ENCODE results near the gene GPR26.

Gene GPR26

DNA sequence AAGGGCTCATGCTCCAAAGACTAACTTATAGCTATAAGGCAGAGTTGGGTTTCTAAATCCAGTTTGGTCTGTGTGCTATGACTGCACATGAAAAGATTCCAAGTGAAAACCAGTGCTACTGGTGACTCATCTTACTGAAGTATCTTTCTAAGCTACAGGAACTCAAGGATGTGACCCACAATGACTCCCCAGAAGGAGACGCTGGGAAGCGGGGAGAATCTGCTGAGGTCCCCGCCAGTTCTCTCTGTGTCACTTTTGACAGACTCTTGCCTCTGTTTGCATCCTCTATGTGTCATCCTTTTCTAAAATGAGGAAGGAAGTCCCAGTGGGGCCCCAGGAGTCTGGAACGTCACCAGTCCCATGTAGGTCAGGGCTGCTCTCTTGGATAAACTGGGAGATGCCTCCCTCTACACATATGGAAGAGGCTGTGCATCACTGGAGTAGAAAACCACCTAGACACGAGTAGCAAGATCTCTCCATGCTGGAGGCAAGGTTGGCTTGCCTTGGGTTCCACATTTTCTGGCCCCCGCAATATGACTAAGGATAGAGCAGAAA, 28.8 kb upstream of the GPR26 start (continued):
- TF ChIP-seq ZNF792 (tag by site-specific recombination; IDR thresholded peaks at IDR 0.05) (no peak), ZNF600 (tag by site-specific recombination; IDR thresholded peaks at IDR 0.05) (no peak), HIC1 (tag by site-specific recombination; IDR thresholded peaks at IDR 0.05) (no peak), BCL11B (tag by site-specific recombination; IDR thresholded peaks at IDR 0.05; ENCODE audit: low read depth) (no peak), ZNF830 (tag by site-specific recombination; IDR thresholded peaks at IDR 0.05; ENCODE audit: low read depth) (no peak), ZNF473 (tag by site-specific recombination; IDR thresholded peaks at IDR 0.05) (no peak), ZNF747 (tag by site-specific recombination; IDR thresholded peaks at IDR 0.05) (no peak), KLF9 (tag by site-specific recombination; IDR thresholded peaks at IDR 0.05; ENCODE audit: low read depth) (no peak), FEZF1 (tag by site-specific recombination; IDR thresholded peaks at IDR 0.05) (no peak)

- ChIA-PET POLR2A (no interaction called here), CTCF (no interaction called here)
- no peak overlapping the region for H3K27ac ChIP-seq (ENCODE audit: extremely low read depth, low read depth, low read length)
- H3K36me3 ChIP-seq (ENCODE audit: control insufficient read depth in 2 of 2, insufficient read depth in 1 of 2, low read length in 2 of 2), result no peaks in the 10 kb centered on the region
- no peak for TF ChIP-seq ZBTB1 (tag by site-specific recombination; IDR thresholded peaks at IDR 0.05)
- no peak for TF ChIP-seq ZNF792 (tag by site-specific recombination; IDR thresholded peaks at IDR 0.05)
- no peak for TF ChIP-seq ZSCAN30 (tag by site-specific recombination; IDR thresholded peaks at IDR 0.05)
- TF ChIP-seq ZNF223 (tag by site-specific recombination; IDR thresholded peaks at IDR 0.05), result no peak
- TF ChIP-seq HOXD13 (CRISPR knock-in tag; IDR thresholded peaks at IDR 0.05; ENCODE audit: borderline replicate concordance), result no peak
- TF ChIP-seq ZNF837 (tag by site-specific recombination; IDR thresholded peaks at IDR 0.05), result no peak
- TF ChIP-seq, protein P1, sequence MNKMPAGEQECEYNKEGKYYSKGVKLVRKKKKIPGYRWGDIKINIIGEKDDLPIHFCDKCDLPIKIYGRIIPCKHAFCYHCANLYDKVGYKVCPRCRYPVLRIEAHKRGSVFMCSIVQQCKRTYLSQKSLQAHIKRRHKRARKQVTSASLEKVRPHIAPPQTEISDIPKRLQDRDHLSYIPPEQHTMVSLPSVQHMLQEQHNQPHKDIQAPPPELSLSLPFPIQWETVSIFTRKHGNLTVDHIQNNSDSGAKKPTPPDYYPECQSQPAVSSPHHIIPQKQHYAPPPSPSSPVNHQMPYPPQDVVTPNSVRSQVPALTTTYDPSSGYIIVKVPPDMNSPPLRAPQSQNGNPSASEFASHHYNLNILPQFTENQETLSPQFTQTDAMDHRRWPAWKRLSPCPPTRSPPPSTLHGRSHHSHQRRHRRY (tag by site-specific recombination; IDR thresholded peaks at IDR 0.05), result no peak
- TF ChIP-seq ELK4 (IDR thresholded peaks at IDR 0.05; ENCODE audit: borderline replicate concordance, low read depth, low read length), result no peak
- no peak for TF ChIP-seq ZNF785 (tag by site-specific recombination; IDR thresholded peaks at IDR 0.05)
- no peaks in the 10 kb centered on the region for H3K4me1 ChIP-seq (ENCODE audit: control insufficient read depth, insufficient read depth, low read length)
- no peaks in the 10 kb centered on the region for H3K9me3 ChIP-seq (ENCODE audit: control insufficient read depth, insufficient read depth, low read depth, low read length)
- no peak overlapping the region for H3K4me3 ChIP-seq (ENCODE audit: low read depth, low read length)
Observed at GRCh38 chr10:123639131-123639530, 27.0 kb upstream of the GPR26 start.

DNA sequence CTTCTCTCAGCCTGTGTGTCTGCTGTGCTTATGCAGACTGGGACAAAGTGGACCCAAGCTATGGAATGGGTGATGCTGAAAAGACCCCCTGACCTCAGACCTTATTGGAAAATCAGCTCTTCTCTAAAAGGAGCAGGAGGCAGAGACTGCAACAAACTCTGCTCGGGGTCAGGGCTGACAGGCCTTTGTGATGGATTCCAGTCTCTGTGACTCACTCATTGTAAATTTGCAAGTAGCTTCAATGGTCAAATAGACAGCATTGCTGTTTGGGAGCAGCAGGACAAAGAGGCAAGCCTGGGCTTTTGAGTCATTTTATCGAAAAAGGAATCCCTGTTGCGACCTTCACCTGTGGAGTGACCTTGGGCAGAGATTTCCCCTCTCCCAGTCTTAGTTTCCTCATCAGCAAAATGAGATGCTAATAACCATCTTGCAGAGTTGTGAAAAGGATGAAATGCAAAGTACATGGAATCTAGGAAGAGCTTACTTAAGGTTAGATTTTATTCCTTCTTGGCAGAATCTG, 26.1 kb upstream of the GPR26 start:
- ChIA-PET CTCF (no interaction called here), POLR2A (no interaction called here)
- Histone ChIP-seq H3K9me3 (ENCODE audit: control insufficient read depth, insufficient read depth, low read depth, low read length) (no peaks in the 10 kb centered on the region), H3K4me1 (ENCODE audit: control insufficient read depth, insufficient read depth, low read length) (no peaks in the 10 kb centered on the region), H3K36me3 (ENCODE audit: control insufficient read depth in 2 of 2, insufficient read depth in 1 of 2, low read length in 2 of 2) (no peaks in the 10 kb centered on the region), H3K4me3 (ENCODE audit: low read depth, low read length) (no peak overlapping the region), H3K27ac (ENCODE audit: extremely low read depth, low read depth, low read length) (no peak overlapping the region)
- TF ChIP-seq ZNF221 (tag by site-specific recombination; IDR thresholded peaks at IDR 0.05; ENCODE audit: borderline replicate concordance) (no peak), ZNF48 (tag by site-specific recombination; IDR thresholded peaks at IDR 0.05) (no peak), SP3 (tag by site-specific recombination; IDR thresholded peaks at IDR 0.05) (no peak), ZXDB (tag by site-specific recombination; IDR thresholded peaks at IDR 0.05) (no peak), OSR2 (tag by site-specific recombination; IDR thresholded peaks at IDR 0.05) (no peak), ZNF623 (tag by site-specific recombination; IDR thresholded peaks at IDR 0.05) (no peak), MZF1 (tag by site-specific recombination; IDR thresholded peaks at IDR 0.05; ENCODE audit: borderline replicate concordance) (no peak), ZNF776 (tag by site-specific recombination; IDR thresholded peaks at IDR 0.05; ENCODE audit: borderline replicate concordance) (no peak)
- TF ChIP-seq, protein P2, sequence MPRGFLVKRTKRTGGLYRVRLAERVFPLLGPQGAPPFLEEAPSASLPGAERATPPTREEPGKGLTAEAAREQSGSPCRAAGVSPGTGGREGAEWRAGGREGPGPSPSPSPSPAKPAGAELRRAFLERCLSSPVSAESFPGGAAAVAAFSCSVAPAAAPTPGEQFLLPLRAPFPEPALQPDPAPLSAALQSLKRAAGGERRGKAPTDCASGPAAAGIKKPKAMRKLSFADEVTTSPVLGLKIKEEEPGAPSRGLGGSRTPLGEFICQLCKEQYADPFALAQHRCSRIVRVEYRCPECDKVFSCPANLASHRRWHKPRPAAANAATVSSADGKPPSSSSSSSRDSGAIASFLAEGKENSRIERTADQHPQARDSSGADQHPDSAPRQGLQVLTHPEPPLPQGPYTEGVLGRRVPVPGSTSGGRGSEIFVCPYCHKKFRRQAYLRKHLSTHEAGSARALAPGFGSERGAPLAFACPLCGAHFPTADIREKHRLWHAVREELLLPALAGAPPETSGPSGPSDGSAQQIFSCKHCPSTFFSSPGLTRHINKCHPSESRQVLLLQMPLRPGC (tag by site-specific recombination; IDR thresholded peaks at IDR 0.05), result no peak
- TF ChIP-seq, protein P3, sequence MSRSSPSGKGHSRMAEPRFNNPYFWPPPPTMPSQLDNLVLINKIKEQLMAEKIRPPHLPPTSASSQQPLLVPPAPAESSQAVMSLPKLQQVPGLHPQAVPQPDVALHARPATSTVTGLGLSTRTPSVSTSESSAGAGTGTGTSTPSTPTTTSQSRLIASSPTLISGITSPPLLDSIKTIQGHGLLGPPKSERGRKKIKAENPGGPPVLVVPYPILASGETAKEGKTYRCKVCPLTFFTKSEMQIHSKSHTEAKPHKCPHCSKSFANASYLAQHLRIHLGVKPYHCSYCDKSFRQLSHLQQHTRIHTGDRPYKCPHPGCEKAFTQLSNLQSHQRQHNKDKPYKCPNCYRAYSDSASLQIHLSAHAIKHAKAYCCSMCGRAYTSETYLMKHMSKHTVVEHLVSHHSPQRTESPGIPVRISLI (tag by site-specific recombination; IDR thresholded peaks at IDR 0.05), result no peak

All from HEK293 (cell line).